ENCODE measurements around the gene ZNF660.

DNA sequence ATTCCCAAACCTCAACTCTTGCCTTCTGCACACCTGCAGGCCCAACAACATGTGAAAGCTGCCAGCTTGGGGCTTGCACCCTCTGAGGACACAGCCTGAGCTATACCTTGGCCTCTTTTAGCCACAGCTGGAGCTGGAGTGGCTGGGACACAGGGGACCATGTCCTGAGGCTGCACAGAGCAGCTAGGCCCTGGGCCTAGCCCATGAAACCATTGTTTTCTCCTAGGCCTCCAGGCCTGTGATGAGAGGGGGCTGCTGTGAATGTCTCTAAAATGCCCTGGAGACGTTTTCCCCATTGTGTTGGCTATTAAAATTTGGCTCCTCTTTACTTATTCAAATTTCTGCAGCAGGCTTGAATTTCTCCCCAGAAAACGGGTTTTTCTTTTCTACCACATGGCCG is 22.6 kb upstream of the ZNF660 start:
- TF ChIP-seq, protein P1, sequence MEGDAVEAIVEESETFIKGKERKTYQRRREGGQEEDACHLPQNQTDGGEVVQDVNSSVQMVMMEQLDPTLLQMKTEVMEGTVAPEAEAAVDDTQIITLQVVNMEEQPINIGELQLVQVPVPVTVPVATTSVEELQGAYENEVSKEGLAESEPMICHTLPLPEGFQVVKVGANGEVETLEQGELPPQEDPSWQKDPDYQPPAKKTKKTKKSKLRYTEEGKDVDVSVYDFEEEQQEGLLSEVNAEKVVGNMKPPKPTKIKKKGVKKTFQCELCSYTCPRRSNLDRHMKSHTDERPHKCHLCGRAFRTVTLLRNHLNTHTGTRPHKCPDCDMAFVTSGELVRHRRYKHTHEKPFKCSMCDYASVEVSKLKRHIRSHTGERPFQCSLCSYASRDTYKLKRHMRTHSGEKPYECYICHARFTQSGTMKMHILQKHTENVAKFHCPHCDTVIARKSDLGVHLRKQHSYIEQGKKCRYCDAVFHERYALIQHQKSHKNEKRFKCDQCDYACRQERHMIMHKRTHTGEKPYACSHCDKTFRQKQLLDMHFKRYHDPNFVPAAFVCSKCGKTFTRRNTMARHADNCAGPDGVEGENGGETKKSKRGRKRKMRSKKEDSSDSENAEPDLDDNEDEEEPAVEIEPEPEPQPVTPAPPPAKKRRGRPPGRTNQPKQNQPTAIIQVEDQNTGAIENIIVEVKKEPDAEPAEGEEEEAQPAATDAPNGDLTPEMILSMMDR (IDR thresholded peaks at IDR 0.05): no peak
- TF ChIP-seq POLR2AphosphoS5 (IDR thresholded peaks at IDR 0.05): no peak
